NCI-H524 (cell line): ENCODE results near the gene STAC.

ENCODE experiments used
- DNase-seq, 2 experiments: peaks; one replicate each; lab custom pipeline; 2025; lab: John Stamatoyannopoulos, UW

STAC gene, protein sequence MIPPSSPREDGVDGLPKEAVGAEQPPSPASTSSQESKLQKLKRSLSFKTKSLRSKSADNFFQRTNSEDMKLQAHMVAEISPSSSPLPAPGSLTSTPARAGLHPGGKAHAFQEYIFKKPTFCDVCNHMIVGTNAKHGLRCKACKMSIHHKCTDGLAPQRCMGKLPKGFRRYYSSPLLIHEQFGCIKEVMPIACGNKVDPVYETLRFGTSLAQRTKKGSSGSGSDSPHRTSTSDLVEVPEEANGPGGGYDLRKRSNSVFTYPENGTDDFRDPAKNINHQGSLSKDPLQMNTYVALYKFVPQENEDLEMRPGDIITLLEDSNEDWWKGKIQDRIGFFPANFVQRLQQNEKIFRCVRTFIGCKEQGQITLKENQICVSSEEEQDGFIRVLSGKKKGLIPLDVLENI

DNA sequence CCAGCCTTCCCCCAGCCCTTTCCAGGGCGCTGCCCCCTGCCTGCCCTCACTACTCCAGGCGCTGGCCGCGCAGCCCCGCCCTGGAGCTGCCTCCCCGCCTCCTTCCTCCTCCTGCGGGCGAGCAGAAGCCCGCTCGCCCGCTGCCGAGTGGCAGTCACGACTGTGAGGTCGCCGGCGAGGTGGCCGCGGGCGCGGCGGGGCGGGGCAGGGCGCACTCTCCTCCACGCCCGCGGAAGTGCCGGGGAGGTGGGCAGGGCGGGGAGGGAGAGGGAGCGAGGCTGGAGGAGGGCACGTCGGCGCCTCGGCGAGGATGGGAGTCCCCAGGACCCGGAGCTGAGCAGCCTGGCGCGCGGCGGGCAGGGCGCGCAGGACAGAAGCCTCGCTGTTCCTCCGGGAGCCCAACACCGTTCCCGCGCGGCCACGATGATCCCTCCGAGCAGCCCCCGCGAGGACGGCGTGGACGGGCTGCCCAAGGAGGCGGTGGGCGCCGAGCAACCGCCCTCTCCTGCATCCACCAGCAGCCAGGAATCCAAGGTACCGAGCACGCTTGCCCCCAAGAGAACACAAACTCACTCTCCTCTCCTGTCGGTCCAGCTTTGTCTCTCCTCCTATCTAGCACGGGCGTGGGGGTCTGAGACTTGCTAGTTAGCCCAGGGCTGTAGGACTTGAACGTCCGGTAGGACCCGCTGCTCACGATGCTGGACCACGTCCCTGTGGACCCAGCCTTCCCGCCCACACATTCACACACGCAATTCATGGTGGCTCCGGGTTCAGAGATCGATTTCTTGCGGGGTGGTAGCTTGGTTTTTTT is at the start of gene STAC:
STAC (plus strand) TSS at position 284 of the 811 bp plus-strand sequence; CDS start at position 424, 140 bp downstream.
- peak; percentile 22 to 61 for DNase-seq

DNA sequence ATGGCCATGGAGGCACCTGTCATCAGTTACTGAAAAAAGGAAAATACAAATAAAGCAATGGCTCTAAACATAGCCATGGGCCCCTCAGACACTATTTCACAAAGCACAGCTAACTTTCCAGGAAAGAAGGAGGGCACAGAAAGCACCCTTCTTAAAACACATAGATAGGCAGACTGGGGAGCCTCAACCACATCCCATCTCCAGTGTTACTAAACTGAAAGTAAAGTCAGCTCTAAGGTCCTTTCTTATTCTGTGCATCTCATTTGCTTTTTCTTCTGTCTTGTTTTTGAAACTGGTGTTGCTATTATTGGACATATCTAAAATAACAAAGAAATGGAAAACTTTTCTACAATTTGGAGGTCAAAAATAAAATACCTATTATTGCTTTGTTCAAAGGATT is 48.2 kb upstream of the STAC start:
- DNase-seq = no peak

DNA sequence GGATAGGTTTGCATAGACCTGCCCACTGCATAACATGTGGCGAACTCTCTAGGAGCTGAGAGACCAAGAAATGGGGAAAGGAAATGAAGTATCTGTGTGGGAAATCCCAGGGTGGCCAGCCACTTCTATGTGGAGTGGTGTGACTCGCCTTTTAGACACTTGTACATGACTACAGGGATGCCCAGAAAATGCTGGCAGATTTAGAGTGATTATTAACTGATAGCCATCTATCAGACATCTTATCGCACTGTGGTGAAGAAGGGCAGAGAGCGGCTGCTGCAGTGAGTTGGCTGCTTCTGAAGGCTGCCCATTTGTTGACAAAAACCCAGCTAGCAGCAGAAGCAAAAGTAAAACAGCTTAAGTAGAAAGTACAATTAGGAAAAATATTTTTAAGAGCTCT is 18.1 kb upstream of the STAC start:
- no peak for DNase-seq

DNA sequence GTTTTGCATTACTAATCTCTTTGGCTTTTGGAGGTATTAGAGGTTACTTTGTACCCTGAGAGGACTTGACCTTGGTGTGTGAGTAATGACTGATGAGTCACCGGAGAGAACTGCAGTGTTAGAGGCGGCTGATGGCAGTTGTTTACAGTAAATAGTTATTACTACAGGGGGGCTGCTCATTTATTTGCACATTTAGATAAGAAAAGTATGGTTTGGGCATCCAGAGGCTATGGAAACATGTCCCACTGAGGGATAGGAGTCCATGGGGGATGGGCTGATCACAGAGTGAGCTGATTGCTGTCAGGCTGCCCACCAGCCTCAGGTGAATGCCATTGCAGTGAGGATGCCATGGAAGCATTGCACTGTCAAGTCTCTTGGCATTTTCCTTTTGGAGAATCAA is 17.3 kb upstream of the STAC start:
- DNase-seq = no peak

DNA sequence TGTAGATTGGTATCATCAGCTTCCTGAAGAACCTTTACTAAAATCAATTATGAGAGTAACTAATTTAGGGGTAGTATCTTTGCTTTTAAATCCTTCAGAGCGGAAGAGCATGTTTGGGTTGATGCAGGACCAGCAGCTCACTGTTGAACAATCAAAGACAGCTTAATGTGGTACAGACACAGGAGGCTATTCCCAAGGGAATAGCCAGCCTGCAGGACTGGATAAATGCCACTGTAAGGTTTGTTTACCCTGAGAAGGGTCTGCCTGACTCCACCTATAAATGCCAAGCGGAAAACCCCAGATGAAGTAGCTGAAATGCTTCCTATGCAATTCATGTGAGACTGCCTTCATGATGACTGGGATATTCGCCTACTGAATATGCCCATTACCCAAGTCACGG is 16.0 kb upstream of the STAC start:
- peak in 1 of 2 experiments; percentile 6 for DNase-seq

DNA sequence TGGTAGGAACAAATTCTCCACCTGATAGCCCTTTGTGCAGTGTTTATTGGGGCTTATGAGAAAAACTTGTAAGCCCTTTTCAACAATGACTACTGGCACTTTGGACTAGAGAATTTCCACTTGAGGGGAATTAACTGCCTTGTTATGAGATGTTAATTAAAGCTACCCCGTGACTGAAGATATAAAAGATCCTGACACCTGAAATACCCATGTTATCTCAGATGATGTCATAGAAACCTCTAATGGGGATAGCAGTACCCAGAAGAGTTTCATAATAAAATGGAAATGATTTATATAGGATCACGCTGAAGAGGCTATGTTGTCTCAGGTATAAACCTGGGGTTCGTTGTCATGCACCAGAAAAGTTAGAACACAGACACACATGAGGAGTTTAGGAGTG is 14.5 kb upstream of the STAC start:
- peak; percentile 60 to 66 for DNase-seq

DNA sequence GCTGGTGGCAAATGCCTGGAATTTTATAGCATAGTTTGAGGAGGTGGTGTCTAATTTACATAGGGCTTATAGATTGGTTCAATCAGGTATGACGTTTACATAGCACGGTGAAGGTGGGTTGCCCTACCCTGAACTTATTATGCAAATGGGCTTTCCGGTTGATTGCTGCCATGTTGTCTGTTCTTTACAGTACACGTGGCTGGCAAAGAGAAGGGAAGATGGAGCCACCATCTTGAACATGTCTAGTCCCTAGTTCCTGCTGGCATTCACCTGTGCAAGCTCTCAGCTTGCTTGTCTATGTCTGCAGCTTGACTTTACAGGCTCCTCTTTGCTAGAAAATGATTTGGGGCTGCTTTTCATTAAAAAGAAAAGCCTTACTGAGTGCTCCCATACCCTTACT is 14.0 kb upstream of the STAC start:
- peak; percentile 65 to 90 for DNase-seq

DNA sequence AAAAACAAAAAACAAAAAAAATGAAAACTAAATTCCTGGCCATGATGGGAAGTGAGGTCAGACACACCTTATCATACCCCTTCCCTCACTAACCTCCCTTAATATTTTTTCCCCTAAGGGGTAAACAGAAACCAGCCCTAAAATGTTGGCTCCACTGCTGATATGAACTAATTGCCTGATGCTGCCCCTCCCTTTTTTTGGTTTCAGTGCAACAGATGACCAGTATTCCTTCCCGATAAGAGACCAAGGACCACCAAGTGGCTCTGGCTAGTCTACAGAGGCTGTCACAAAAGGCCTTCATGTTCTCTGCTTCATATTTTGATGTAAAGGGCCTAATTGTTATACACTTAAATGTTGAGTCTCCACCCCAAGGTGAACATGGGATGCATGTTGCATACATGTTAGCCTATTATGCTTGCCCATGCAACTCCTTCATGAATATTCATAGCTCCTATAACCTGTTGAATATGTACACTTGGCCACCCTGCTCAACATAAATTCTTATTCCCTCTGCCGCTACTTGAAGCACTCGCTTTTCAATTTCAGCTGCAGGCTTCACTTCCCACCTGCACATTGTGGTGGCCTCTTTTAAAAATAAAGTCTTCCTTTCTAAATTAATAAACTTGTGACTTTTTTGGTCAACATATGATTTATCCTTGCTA is 12.3 kb upstream of the STAC start:
- DNase-seq = no peak

DNA sequence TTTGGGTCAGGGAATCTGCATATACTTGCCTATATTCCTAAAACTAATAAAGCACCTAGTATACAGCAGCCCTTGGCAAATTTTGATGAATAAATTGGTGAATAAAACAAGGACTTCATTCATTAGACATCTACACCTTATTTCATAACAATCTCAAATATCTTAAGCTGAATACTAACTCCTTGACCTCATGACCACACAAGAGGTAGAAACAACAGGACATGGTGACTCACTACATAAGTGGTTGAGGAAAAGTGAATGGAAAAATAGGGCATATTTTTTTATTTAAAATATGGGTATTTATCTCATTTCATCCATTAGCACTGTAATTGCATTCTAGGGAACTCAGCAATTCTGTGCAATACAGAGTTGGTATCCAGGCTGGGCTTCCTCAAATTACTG is 7.8 kb upstream of the STAC start:
- DNase-seq = no peak

DNA sequence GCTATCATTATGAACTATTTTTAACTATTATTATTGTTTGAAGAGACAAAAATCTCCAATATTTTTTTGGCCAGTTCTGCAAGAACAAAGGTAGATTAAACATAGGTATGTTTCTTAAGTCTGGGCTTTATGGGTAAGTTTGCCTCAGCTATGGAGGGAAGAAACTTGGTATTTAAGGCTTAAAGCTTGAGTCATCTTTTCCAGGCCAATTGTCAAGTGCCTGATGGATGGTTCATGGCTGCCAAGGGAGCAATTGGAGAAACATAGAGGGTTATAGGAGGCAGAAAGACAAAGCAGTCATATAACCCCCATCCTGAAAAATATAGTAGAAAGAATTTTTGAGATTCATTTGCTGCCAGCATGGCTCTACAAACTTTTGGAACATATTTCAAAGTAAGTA is 7.2 kb upstream of the STAC start:
- DNase-seq = no peak

DNA sequence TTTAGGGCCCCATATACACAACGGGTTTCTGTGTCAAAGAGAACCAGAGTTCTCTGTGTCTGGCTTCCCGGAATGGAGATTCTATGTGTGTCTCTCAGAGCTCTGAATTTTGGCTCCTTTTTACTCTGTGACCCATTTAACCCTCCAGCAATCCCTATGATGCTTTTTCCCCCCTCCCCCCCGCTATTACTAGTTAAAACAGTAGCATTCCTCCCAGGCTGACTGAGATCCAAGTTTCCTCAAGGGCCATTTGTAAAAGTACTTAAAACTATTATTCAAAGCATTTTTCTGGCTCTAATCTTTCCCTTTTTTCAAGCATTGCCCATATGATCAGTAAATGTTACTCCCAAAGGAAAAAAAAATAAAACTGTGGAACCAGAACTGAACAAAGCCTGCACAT is 6.6 kb upstream of the STAC start:
- no peak for DNase-seq

DNA sequence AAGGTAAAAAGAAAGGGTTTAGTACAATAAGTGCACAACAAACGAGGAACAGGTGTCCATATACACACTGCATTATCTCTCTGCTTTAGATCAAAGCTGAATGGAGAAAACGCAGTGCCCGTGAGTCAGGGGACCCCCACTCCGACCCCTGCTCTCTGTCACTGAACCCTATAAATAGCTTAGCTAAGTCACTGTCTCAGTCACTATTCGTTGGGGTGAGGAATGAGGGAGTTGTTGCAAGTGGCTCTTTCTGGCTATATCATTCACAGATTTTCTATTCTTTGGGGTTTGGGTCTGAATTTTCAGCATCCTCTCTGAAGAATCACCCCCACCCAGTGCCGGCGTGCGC is 458 bp upstream of the STAC start:
- DNase-seq = no peak

DNA sequence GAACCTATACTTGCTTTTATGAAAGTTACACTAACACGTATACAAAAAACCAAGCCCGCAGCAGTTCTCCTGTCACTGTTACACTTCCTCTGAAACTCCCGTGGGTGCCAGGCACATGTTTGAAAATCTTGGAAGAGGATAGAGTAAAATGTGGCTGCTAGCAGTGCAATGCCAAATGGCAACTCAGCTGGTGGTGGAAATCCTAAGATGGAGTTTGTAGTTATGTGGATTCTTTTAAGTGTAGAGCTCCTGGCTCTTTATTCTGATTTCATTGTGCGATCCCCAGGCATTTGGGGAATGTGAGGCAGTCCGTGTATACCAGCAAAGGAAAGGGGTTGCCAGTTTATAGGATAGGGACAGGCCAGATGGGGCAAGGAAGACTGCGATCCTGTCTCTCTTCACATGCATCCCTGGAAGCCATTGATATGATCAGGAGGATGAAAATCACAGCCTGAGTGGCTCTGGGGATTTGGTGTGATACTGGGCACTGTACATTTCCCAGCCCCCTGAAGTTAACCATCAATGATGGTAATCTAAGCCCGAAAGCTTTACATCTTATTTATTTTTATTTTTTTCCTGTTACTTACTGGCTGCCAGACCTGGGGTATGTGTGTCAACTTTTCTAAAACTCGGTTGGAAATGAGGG is 1.1 kb downstream of the STAC start:
- DNase-seq = peak in 1 of 2 experiments; percentile 48

DNA sequence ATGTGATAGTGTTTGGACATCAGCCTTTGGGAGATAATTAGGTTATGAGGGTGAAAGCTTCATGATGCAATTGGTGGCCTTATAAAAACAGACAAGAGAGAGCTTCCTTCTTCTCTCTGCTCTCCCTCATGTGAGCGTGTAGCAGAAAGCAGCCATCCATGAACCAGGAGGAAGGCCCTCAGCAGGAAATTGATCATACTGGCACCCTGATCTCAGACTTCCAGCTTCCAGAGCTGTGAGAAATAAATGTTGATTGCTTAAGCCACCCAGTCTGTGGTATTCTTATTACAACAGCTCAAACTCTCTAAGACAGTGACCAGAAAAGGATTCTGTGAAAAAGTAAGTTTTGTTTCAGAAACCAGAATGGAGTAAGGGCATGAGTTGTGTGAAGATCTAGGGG is 13.3 kb downstream of the STAC start:
- DNase-seq = no peak

DNA sequence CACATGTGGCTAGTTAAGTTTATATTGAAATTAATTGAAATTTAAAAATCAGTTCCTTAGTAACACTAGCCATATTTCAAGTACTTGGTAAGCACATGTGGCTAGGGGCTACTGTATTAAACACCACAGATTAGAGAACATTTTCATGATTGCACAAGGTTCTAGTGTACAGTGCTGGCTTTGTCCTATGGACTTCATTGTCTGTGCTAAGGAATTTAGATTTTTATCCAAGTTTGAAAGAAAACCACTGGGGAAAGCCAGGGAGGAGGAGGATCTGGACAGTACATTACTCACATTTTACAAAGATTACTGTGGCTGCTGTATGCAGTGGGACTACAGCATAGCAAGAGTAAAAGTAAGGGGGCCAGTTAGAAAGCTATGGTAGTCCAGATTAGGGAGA is 13.9 kb downstream of the STAC start:
- DNase-seq = no peak

DNA sequence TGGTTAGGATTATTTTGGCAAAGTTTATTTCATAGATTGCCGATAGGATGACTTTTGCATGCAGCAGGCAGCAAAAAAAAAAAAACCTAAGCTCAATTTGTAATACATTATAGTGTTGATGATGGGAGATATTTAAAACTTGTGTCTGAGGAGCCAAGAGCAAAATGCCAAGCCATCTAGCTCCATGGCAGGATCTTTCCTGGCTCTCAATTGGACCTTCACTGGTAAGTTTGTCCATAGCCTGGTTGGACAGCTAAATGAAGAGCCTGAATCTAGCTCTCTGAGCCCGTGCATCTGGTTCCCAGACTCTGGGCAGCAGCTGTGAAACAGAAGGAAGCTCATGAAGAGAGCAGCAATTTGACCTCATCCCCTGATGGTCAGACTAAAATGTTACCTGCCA is 17.5 kb downstream of the STAC start:
- peak in 1 of 2 experiments; percentile 28 for DNase-seq

DNA sequence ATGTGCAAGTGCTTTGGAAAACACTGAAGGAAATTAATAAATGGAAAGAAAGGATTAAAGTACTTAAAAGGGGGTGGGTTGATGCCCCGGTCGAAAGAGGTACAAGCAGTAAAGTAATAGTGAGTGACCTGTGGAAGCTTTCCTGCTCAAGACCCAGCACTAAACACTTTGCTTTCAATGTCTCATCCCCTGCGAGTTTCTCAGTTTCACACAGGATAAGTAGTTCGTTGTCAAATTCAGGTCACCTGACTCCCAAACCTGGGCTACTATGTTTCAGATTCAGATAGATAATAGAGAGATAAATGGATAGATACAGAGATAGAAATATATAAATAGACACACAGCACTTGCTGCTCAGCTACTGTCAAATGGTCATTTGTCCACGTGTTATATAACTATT is 19.6 kb downstream of the STAC start:
- no peak for DNase-seq

DNA sequence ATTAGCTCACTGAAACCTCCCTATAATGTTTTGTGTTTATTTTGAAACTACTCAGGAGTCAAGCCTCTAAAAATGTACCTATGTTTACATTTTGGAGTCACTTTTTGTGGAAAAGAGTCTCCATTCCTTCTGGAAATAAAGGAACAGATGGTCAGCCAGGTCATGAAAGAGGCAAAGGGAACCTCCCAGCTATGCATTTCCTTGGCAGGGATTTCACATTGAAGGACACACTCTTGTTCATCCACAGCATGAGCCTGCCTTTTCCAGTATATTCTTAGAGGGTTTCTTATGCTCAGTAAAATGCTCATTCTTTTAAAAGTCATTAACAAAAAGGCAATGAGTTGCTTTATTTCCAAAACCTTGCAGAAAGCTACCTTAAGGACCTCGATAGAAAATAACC is 20.8 kb downstream of the STAC start:
- peak in 1 of 2 experiments; percentile 48 for DNase-seq

DNA sequence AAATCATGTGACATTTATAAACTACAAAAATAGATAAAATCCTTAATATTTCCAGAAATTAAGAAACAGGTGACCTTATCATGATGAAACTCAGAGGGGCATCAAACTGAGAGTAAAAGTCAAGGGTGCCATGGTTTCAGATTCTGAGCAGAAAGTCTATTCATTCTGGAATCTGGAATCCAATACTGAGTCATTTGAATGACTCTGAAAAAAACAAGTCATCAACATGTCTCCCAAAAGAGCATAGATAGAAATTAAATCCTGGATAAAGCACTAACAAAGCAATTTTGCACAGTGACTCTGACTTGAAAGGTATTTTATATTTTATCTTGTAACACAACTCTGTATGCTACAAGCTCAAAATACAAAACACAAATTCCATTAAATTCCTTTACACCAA is 23.4 kb downstream of the STAC start:
- DNase-seq = no peak

DNA sequence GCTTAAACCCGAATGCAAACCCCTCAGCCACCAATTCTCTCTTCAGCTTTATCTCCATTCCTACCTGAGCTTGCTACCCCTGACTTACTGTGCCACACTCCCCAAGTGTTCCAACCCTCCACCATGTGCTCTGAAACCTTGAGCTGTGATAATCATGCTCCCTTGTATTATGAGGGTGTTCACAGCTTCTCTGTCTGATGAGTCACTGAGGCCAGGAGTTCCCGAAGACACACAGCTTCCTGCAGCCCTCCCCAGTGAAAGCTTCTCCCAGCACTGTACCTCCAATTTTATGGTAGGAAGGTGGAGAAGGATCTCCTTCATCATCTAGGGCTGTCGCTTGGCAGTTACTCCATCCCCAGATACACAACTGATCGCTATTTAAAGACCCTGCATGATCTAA is 24.9 kb downstream of the STAC start:
- no peak for DNase-seq

DNA sequence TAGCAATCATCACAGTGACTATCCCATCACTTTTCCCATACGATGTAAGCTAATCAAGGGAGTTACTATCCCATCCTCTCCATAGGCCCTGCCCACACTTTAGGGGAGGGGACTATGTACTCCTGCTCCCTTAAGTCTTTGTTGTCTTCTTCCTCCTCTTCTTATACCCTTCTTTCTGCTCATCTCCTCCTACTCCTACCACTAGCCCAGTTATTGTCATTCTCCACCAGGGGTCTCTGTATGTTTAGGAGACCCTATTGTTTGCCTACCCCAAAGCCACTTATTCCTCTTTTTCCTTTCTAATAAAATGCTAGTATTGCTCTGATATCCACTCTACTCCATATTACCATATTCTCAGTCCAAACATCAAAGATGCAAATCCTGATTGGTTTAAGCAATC is 27.8 kb downstream of the STAC start:
- no peak for DNase-seq

DNA sequence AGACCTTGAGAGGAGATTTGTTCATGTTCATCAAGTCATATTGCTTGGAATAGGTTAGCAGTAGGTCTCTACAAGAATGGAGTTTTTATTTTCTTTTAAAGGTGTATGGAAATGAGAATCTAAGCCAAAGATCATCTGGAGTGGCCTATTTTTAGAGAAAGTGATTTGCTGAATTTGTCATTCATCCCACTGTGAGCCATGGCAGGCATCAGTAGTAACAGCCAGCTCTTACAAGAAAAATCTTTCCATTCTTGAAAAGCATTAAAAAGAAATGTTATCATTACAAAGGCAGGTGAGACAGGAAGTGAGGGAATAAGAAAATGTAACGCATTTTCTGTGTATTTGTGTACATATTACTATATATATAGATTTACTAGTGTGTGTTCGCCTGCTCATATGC is 29.6 kb downstream of the STAC start:
- DNase-seq = no peak
